GM18870 (cell line): Measurements from ENCODE around the gene ZNF165.
"Not testable (repeated sequence)": the region's sequence is repeated elsewhere in the genome, so short reads cannot be mapped to it uniquely, and the experiment has no call there.

Experiments
- ATAC-seq: cut with Tn5 transposase; IDR thresholded peaks from one replicate; pipeline ENCODE4 v1.9.1; 2021; ENCODE audit warnings: moderate library complexity; ENCODE audit not compliant: unreplicated experiment

ZNF165 gene

DNA sequence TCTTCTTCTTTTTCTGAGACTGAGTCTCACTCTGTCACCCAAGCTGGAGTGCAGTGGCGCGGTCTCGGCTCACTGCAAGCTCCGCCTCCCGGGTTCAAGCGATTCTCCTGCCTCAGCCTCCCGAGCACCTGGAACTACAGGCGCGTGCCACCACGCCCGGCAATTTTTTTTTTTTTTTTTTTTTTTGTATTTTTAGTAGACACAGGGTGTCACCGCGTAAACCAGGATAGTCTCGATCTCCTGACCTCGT, at the start of gene ZNF165:
ZNF165 (plus strand) TSS at position 188 of the 250 bp plus-strand sequence. CDS start 4,913 bp downstream, outside the sequence.
- not testable (repeated sequence) for ATAC-seq

DNA sequence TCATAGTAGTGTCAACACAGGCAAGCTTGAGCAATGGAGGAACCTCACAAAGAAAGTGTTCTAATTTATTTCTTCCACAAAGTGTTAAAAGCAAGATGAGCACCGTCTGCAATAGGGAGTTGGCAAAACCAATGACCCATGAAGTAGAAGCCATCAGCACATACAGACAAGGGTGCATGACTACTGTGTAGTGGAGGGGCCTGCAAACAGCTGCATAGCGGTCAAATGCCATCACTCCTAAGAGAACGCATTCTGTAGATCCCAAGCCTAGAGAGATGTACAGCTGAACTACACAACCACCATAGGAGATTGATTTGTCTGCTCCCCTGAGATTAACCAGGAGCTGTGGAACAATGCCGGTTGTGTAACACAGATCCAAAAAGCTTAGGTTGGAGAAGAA, 26.8 kb upstream of the ZNF165 start:
- ATAC-seq = no peak

DNA sequence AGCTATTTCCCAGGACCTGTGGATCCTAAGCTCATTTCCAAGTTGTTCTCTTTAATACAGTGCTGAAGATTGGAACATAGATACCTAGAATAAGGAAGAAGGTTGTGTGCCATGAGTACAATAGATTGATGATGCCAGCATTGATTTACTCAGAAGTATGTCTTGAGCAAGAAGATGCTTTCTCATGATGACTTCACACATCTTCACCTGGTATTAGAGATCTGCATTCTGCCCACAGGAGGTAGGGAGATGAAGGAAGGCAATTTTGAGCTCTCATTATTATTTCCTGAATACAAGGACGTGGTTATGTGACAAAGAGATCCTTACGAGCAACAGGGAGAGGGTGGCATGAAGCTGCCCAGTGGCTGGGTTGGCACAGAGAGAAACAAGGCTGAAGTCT, 20.0 kb upstream of the ZNF165 start:
- ATAC-seq = no peak

DNA sequence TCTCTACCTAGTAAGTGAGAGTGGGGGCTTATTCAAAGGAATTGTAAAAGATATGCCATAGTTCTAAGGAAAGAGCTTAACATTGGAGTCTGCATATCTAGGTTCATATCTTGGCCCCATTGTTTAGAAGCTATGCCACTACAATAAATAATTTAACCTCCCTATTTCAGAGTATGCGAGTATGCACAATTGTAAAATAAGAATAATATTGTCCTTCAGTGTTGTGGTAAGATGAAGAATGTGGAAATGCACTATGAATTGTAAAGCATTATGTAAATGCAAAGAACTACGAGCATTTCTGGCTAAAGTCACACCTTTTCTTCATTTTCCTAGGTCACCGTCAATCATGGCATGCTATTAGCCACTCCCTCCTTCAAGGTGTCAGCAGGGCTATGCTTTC, 16.1 kb upstream of the ZNF165 start:
- no peak for ATAC-seq

DNA sequence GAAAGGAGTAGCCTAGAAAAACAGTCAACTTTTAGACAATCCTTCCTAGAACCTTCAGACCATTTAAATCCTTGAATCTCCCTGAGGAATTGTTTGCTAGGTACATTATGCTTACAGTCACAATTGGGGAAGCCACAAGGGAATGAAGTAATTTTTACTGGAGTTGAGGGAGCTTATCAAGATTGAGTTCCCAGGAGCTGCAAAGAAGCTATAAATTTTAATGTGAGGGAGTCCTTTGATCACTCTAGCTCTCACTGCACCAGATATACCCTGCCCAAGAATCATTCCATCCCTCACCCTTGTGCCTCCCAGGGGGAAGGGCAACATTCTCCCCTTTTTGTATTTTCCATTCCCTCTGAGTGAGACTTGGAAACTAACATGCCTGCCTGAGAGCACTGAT, 12.3 kb upstream of the ZNF165 start:
- no peak for ATAC-seq

DNA sequence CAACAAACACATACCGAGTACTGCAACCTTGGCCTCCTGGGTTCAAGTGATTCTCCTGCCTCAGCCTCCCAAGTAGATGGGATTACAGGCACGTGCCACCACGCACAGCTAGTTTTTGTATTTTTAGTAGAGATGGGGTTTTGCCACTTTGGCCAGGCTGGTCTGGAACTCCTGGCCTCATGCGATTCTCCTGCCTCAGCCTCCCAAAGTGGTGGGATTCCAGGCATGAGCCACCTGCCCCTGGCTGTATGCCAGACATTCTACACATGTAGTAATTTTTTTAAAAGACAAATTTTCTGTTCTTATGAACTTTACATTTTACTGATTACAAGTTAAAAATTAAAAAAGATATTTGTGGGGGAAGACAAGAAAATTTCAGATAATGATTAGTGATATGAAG, 9.4 kb upstream of the ZNF165 start:
- ATAC-seq = not testable (repeated sequence)

DNA sequence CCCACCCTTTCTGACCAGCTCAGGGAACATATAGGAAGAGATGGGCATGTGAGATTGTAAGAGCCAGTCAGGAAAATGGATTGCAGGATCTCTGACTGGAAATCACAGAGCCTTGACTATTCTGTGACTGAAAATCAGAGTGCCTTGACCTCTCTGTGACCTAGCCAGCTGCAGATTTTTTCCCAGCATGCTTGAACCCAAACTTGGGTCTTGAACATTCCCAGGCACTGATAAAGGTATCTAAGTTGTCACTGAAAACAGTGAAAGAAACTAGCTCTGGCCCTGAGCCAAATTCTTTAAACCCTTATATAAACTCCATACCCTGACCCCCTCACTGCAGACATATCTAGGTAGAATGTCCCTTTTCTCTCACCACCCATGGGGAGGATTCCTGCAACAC, 2.3 kb upstream of the ZNF165 start:
- no peak for ATAC-seq

DNA sequence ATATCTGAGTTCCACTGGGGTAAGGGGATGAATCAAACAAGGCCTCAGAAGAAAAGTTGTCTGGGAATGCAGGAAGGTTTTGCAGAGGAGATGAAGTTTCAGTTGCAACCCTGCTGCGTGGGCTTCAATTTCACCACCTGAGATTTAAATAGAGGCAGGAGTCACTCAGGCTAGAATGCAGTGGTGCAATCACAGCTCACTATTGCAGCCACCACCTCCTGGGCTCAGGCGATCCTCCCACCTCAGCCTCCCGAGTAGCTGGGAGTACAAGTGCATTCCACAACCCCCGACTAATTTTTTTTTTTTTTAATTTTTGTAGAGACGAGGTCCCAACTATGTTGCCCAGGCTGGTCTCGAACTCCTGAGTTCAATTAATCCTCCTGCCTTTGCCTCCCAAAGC, 1.5 kb upstream of the ZNF165 start:
- ATAC-seq = no peak

DNA sequence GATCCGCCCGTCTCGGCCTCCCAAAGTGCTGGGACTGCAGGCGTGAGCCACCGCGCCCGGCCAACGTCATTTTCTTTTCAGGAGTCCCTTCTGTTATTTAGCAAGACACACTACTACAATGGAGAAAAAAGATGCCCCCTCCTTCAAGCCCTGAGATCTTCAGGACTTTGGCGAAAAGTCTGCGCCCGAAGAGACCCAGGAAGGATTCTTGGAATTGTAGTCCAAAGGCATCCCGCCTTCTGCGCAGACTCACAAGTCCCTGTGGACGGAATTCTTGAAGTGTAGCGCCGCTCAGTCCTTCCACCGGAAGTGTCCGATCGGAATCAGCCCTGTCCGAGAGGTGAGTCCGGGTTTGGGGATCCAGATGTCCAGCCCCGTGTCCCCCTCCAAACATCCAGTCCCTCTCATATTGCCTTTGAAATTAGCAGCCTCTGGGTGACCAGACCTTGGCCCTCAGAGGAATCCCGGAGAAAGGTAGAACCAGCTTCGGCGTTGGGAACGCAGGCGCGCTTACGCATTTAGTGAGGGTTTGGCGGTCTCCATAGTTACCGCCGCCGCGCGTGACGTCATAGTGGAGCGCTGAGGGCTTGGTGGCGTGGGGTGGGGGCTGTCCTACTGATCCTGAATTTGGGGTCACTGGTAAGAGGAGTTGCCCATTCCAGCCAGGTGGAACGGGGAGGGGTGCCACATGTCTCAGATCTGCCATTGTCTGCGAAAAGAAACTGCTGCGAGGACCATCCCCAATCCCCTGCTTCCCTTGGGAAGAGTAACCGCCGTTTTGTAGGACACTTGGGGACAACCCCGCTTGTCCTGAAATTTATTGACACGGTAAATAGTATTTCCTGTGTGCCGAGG, 490 bp downstream of the ZNF165 start:
- peak; percentile 44 for ATAC-seq

DNA sequence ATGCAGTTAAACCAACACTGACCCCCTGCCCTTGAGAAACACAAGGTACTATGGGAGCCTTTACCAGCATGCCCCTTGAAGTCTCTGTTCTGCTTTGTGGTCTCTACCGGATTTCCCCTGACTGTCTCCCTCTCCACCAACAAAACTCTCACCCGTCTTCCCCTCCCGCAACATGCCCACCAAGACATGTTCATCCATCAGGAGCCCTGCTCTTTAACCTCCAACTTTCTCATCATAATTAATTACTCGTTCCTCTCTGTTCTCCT, 1.1 kb downstream of the ZNF165 start:
- ATAC-seq = peak; percentile 50

DNA sequence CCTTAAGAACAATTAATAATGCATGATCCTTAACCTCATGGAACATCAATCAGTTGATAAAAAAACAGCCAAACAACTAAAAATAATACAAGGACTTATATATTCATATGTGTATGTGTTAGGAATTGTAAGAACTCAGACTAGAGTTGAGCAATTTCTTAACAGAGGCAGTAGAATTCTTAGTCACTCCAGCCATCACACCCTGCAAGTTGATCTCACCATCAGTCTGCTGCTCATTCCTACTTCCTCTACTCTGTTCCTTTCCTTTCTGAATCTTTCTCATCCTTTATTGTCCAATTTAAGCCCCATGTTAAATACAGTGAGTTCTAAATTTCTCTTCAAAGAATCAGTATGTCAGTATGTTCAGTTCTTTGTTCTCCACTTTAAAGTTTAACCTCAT, 2.6 kb downstream of the ZNF165 start:
- no peak for ATAC-seq

DNA sequence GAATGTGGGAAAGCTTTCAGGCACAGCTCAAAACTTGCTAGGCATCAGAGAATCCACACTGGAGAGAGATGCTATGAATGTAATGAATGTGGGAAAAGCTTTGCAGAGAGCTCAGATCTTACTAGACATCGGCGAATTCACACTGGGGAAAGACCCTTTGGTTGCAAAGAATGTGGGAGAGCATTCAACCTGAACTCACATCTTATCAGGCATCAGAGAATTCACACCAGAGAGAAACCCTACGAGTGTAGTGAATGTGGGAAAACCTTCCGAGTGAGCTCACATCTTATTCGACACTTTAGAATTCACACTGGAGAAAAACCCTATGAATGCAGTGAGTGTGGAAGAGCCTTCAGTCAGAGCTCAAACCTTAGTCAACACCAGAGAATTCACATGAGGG, 8.7 kb downstream of the ZNF165 start:
- no peak for ATAC-seq

DNA sequence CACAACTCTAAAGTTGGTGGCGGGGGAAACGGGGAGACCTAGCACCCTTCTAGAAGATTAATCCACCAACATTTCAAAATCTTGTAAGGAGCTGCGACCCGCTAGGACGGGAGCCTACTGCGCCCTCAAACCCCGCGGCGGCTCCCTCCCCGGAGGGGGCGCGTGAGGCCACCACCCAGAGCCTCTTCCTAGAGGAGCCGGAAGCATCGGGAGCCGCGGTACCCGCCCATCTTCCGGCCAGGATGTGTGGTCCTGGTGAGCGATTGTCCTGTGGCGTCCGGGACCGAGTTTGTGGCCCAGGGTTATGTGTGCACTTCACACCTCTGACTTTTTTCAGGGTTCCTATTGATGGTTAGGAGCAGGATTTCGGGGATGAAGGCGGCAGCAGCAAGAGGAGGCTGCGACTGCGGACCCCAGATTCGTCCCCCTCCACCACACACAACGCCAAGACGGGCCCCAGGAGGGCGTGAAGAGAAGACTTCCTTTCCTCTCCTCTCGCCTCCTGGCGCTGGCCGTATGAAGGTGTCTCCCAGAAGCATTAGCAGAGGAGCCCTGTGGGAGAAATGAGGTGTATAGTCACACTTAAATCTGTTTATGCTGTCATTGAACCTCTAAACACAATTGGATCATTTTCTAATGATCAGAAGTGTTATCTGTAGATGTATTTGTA, 10.7 kb downstream of the ZNF165 start:
- ATAC-seq = no peak

DNA sequence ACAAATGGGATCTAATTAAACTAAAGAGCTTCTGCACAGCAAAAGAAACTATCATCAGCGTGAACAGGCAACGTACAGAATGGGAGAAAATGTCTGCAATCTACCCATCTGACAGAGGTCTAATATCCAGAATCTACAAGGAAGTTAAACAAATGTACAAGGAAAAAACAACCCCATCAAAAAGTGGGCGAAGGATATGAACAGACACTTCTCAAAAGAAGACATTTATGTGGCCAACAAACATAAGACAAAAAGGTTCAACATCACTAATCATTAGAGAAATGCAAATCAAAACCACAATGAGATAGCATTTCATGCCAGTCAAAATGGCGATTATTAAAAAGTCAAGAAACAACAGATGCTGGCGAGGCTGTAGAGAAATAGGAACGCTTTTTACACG, 21.9 kb downstream of the ZNF165 start:
- ATAC-seq = not testable (repeated sequence)

DNA sequence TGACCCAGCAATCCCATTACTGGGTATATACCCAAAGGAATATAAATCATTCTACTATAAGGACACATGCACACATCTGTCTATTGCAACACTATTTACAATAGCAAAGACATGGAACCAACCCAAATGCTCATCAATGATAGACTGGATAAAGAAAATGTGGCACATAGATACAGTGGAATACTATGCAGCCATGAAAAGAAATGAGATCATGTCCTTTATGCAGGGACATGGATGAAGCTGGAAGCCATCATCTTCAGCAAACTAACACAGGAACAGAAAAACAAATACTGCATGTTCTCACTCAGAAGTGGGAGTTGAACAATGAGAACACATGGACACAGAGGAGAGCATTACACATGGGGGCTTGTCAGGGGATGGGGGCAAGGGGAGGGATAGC, 22.3 kb downstream of the ZNF165 start:
- not testable (repeated sequence) for ATAC-seq

DNA sequence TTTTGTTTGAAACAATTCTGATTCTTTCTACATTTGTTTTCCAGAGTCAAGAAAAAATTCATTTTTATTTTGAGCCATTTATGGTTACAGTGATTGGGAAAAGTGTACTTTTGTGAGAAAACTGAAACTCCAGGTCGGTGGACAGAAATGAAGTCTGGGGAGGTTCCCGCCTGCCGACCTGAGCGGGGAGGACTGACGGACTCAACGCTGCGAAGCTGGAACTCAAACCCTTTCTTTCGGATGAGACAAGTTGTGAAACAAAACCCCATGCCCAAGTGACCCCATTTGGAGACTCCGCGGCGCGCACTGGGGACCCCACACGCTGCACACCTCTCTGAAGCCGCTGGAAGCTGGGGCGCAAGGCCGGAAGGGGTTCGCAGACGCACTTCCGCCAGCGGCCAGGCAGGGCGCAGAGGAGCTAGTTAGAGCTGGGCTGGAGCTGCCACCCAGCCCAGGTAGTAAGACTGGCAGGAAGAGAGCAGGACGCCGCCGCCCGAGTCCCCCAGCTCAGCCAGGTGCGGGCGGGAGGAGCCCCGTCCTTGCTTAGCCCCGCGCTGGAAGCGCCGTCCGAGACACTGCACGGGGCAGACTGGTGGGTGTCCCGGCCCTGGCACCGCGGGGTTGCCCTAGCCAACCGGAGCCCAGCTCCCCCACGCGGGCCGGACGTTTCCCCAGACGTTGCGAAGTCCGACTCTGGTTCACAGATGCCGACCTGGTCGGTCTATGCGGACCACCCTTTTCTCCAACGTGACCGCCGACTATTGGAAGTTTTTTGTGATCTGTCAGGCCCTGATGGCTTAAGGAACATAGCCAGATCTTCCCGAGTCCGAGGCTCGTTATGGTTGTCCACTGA, 24.2 kb downstream of the ZNF165 start:
- peak; percentile 75 for ATAC-seq

DNA sequence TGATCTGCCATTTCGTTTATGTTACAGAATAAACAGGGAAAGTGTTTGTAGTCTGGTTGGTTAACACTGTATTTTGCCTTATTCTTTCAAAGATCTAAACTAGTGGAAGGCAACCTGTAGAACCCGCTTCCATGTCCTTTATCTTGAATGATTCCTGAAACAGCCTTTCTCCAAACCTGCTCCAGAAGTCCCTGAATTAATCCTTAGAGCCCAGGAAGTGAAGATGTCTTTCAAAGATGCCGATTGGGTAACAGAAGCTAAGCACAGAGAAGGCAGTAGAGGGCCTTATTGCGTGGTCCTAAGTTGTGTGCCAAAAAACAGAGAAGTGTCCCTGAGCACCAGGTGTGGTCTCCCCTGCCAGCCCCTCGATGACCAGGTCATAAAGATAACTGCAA, 24.9 kb downstream of the ZNF165 start:
- ATAC-seq = peak; percentile 12

DNA sequence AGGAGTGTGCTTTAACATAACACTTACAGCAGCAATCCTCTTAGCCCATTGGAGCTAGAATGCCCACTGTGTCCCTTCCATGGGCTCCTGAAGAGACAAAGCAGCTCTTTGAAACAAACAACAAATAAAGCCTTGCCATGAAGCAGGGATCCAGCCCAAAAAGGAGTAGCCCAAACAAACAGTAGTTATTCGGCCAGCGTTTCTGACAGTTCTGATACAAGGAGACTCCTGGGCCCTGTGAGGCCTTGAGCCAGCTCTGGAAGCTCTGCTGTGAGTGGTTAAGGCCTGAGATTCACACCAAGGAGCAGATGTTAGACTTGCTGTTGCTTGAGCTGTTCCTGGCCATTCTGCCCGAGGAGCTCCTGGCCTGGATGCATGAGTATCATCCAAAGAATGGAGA, 27.1 kb downstream of the ZNF165 start:
- no peak for ATAC-seq

DNA sequence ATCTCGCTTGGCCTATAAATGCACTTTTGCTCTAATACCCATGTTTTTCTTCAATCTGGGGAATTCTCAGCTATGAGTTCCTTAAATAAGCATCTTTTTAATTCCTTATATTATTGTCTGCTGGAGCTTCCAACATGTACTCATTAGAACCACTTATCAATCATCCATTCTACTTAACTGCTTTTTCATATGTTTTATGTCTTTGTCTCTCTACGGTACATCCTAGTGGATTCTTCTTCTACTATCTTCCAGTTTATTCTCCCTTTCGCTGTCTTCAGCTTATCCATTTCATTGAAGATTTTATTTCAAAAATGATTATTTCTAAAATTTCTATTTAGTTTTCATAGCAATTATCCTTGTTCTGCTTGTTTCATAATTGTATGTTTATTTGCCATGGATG, 31.6 kb downstream of the ZNF165 start:
- ATAC-seq = no peak

DNA sequence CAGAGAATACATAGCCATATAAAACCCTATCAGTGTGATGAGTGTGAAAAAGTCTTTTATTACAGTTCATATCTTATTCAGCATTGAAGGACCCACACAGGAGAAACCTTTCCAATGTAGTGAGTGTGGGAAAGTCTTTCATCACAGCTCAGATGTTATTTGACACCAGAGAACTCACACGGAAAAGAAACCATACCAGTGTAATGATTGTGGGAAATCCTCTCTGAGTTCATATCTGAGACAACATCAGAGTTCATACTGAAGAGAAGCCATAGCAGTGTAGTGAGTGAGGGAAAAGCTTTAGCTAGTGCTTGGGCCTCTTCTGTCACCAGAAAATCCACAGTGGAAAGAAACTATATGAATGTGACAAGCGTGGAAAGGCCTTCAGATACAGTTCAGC, 35.4 kb downstream of the ZNF165 start:
- no peak for ATAC-seq

DNA sequence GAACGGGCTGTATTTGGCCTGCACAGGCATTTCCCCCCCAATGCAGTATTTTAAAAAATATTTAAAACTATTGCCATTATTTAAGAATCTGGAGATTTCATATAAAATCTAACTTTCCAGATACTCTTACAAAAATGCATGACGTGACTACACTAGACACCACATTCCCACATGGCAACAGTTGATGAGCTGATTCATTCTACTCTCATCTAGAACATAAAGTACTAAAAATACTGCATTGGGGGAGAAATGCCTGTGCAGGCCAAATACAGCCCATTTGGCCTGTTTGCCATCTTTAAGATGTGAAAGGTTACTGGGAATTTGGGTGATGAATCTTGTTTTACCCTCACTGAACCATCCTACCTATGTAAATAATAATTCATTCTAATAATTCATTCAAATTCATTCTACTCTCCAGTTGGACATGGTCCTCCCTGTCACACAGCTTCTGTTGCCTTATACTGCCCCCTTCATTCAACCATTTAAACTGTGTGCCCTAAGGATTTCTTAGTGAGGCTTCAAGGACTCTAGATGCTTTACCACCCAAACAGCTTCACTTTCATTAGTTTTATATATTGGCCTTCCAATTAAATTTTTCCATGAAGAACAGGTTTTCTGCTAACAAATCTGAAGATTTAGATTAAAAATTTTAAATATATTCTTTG, 37.1 kb downstream of the ZNF165 start:
- no peak for ATAC-seq

DNA sequence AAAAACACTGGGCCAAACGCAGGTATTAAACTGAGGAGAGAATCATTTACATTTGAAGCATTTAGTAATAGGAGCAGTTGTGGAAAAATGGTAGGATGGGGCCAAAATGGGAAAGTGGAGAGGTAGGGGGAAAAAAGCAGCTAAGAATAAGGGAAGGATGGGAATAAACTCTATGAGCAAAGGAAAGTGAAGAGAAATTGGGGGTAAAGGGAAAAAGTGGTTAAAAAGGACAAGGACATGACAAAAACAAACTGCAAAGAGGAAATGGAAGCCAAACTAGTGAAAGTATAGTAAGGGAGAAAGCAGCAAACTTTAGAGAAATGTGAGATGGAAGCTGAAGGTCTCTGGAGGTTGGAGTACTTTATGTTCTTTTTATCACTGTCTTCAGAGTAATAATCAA, 37.8 kb downstream of the ZNF165 start:
- ATAC-seq = no peak
